ENCODE results near the gene CTRB1. TPM values are rescaled to one million over a fixed set of nuclear protein-coding genes. Genes with fewer than 3 reads are reported as not detected.
A peak's percentile ranks its signal among the peaks of the same experiment; 100 is the strongest.

The CTRB1 gene
- total and polyA plus RNA-seq, 2 of the 13 experiments (the other 11 are each of a cell fraction or from before 2014, with no cell fraction given), result not detected

- TF ChIP-seq, protein P1, sequence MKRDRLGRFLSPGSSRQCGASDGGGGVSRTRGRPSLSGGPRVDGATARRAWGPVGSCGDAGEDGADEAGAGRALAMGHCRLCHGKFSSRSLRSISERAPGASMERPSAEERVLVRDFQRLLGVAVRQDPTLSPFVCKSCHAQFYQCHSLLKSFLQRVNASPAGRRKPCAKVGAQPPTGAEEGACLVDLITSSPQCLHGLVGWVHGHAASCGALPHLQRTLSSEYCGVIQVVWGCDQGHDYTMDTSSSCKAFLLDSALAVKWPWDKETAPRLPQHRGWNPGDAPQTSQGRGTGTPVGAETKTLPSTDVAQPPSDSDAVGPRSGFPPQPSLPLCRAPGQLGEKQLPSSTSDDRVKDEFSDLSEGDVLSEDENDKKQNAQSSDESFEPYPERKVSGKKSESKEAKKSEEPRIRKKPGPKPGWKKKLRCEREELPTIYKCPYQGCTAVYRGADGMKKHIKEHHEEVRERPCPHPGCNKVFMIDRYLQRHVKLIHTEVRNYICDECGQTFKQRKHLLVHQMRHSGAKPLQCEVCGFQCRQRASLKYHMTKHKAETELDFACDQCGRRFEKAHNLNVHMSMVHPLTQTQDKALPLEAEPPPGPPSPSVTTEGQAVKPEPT (CRISPR knock-in tag; IDR thresholded peaks at IDR 0.05; ENCODE audit: low read depth), result no peak
- TF ChIP-seq ZNF562 (CRISPR knock-in tag; IDR thresholded peaks at IDR 0.05; ENCODE audit: borderline replicate concordance) (no peak), GFI1 (CRISPR knock-in tag; IDR thresholded peaks at IDR 0.05; ENCODE audit: borderline replicate concordance) (no peak), ZNF792 (CRISPR knock-in tag; IDR thresholded peaks at IDR 0.05) (no peak), ZNF18 (CRISPR knock-in tag; IDR thresholded peaks at IDR 0.05; ENCODE audit: insufficient replicate concordance) (no peak), ZNF567 (CRISPR knock-in tag; IDR thresholded peaks at IDR 0.05; ENCODE audit: borderline replicate concordance) (no peak), ZNF841 (CRISPR knock-in tag; IDR thresholded peaks at IDR 0.05; ENCODE audit: borderline replicate concordance) (no peak), POLR2G (IDR thresholded peaks at IDR 0.05; ENCODE audit: low read depth, low read length) (0 out of 2 replicates have a peak, but pooled peaks have one; percentile 12), MIER2 (CRISPR knock-in tag; IDR thresholded peaks at IDR 0.05) (no peak), NCOA2 (CRISPR knock-in tag; IDR thresholded peaks at IDR 0.05) (no peak), ELK4 (CRISPR knock-in tag; IDR thresholded peaks at IDR 0.05; ENCODE audit: borderline replicate concordance) (no peak), HNRNPLL (IDR thresholded peaks at IDR 0.05; ENCODE audit: low read depth, low read length, poor library complexity, severe bottlenecking) (peak; percentile 31), HNRNPH1 (optimal IDR thresholded peaks at IDR 0.05; ENCODE audit: low read depth, low read length) (no peak), HOXA7 (CRISPR knock-in tag; IDR thresholded peaks at IDR 0.05) (no peak), RORA (CRISPR knock-in tag; IDR thresholded peaks at IDR 0.05) (no peak), ZNF674 (CRISPR knock-in tag; IDR thresholded peaks at IDR 0.05; ENCODE audit: low read depth) (no peak), SRSF4 (IDR thresholded peaks at IDR 0.05; ENCODE audit: low read depth, low read length, poor library complexity, severe bottlenecking) (no peak), ZFX (CRISPR knock-in tag; IDR thresholded peaks at IDR 0.05; ENCODE audit: low read depth) (no peak)
- TF ChIP-seq, protein P2, sequence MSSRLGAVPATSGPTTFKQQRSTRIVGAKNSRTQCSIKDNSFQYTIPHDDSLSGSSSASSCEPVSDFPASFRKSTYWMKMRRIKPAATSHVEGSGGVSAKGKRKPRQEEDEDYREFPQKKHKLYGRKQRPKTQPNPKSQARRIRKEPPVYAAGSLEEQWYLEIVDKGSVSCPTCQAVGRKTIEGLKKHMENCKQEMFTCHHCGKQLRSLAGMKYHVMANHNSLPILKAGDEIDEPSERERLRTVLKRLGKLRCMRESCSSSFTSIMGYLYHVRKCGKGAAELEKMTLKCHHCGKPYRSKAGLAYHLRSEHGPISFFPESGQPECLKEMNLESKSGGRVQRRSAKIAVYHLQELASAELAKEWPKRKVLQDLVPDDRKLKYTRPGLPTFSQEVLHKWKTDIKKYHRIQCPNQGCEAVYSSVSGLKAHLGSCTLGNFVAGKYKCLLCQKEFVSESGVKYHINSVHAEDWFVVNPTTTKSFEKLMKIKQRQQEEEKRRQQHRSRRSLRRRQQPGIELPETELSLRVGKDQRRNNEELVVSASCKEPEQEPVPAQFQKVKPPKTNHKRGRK (CRISPR knock-in tag; IDR thresholded peaks at IDR 0.05), result no peak
- TF ChIP-seq, protein P3, sequence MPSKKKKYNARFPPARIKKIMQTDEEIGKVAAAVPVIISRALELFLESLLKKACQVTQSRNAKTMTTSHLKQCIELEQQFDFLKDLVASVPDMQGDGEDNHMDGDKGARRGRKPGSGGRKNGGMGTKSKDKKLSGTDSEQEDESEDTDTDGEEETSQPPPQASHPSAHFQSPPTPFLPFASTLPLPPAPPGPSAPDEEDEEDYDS (CRISPR knock-in tag; IDR thresholded peaks at IDR 0.05), result no peak
- TF ChIP-seq, protein P4, sequence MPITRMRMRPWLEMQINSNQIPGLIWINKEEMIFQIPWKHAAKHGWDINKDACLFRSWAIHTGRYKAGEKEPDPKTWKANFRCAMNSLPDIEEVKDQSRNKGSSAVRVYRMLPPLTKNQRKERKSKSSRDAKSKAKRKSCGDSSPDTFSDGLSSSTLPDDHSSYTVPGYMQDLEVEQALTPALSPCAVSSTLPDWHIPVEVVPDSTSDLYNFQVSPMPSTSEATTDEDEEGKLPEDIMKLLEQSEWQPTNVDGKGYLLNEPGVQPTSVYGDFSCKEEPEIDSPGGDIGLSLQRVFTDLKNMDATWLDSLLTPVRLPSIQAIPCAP (CRISPR knock-in tag; IDR thresholded peaks at IDR 0.05; ENCODE audit: low read depth), result no peak
- TF ChIP-seq, protein P5, sequence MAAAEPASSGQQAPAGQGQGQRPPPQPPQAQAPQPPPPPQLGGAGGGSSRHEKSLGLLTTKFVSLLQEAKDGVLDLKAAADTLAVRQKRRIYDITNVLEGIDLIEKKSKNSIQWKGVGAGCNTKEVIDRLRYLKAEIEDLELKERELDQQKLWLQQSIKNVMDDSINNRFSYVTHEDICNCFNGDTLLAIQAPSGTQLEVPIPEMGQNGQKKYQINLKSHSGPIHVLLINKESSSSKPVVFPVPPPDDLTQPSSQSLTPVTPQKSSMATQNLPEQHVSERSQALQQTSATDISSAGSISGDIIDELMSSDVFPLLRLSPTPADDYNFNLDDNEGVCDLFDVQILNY (CRISPR knock-in tag; conservative IDR thresholded peaks at IDR 0.05), result no peak
Observed at GRCh38 chr16:75247249-75247648, 28.5 kb downstream of the CTRB1 start (continued).
